T-helper 9 cell (primary cell): ENCODE measurements around the gene C3orf38.
A peak's percentile ranks its signal among the peaks of the same experiment; 100 is the strongest.
"Not testable (repeated sequence)": the region's sequence is repeated elsewhere in the genome, so short reads cannot be mapped to it uniquely, and the experiment has no call there.

Source experiments
- DNase-seq: peaks from one replicate; pipeline ENCODE4 v3.0.0-alpha.2; 2020

C3orf38 gene

DNA sequence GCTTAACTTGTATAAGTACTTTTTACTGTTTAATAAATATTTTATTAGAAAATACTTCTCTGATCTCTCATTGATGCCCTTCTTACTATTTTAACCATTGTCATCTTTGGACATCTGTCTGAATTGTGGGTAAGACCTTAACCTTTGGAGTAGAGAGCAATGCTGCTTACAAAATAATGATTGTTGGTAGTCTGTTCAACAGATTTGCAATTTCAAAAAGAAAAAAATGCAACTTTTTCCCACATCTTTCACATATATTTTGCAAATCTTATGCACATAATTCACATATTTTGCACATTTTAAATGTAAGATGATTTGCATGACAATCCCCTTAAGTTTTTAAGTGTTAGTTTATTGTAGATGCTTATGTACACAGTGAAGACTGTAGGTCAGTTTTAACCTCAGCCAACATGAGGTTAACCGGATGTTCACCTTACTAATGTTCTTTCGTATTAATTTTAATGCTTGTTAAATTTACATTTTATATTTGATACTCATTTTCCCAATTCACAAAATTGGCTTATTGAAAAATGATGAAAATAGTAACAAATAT, 16.7 kb downstream of the C3orf38 start:
- no peak for DNase-seq

- DNase-seq = no peak
Measured at GRCh38 chr3:88167173-88167572, 17.4 kb downstream of the C3orf38 start.

DNA sequence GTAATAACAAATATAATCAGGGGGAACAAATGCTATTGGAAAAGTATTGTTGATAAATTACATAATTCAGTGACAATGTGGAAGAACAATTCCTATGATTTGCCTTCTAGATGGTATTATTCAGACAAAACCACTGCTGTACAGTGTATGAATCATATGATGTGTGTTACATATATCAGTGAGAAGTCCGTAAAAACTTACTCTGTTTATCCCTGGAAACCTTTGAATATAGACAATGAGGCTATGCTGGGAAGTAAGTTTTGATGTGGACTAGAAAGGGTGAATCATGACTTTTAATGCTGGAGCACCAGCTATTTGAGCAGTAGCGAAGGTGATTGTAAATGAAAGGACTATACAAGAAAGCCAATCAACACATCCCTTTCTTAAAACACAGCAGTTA, 17.9 kb downstream of the C3orf38 start:
- DNase-seq = no peak

- DNase-seq = no peak
Measured at GRCh38 chr3:88168171-88168570, 18.4 kb downstream of the C3orf38 start.

- no peak for DNase-seq
Measured at GRCh38 chr3:88180398-88180999, 30.7 kb downstream of the C3orf38 start.

DNA sequence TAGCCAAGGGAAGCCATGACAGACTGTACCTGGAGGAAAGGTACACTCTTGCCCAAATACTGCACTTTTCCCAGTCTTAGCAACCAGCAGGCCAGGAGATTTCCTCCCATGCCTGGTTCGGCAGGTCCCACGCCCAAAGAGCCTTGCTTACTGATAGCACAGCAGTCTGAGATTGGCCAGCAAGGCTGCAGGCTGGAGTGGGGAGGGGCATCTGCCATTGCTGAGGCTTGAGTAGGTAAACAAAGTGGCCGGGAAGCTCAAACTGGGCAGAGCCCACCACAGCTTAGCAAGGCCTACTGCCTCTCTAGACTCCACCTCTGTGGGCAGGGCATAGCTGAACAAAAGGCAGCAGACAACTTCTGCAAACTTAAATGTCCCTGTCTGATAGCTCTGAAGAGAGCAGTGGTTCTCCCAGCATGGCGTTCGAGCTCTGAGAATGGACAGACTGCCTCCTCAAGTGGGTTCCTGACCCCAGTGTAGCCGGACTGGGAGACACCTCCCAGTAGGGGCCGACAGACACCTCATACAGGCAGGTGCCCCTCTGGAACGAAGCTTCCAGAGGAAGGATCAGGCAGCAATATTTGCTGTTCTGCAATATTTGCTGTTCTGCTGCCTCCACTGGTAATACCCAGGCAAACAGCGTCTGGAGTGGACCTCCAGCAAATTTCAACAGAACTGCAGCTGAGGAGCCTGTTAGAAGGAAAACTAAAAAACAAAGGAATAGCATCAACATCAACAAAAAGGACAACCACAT, 32.6 kb downstream of the C3orf38 start:
- DNase-seq = not testable (repeated sequence)

GRCh38 chr3:88188436-88188835, 38.7 kb downstream of the C3orf38 start:
- DNase-seq = no peak

- DNase-seq = no peak
Measured at GRCh38 chr3:88189361-88189810, 39.6 kb downstream of the C3orf38 start.

GRCh38 chr3:88191872-88192409, 42.2 kb downstream of the C3orf38 start:
- DNase-seq = no peak

- DNase-seq = no peak
Measured at GRCh38 chr3:88192631-88193030, 42.9 kb downstream of the C3orf38 start.

DNA sequence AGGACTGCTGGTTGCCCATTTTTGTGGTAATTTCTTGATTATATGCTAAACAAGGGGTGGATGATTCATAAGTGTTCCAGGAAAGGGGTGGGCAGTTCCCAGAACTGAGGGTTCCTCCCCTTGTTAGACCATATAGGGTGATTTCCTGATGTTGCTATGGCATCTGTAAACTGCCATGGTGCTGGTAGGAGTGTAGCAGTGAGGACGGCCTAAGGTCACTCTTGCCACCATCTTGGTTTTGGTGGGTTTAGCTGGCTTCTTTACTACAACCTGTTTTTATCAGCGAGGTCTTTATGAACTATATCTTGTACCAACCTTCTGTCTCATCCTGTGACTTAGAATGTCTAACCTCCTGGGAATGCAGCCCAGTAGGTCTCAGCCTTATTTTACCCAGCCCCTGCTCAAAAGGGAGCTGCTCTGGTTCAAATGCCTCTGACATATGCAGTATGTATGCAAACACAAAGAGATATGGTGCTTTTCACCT, 46.2 kb downstream of the C3orf38 start:
- no peak for DNase-seq

- no peak for DNase-seq
Measured at GRCh38 chr3:88198121-88198520, 48.4 kb downstream of the C3orf38 start.

DNA sequence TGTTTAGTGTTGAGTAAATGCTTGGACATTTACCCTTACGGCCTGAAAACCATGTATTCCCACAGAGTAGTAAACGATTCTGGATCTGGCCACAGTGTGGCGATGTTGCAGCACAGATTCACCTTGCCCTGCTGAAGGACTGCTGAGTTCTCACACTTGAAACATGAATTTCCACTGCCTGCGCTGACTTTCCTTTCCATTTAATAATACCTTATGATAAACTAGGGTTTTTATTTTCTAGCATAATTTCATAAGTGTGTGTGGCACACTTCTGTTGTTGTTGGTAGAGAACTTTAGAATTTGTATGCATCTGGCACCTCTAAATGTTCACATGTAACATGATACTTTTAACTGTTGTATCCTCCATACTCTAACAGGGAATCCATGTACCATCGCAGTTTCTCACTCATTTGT, 53.9 kb downstream of the C3orf38 start:
- peak; percentile 15 for DNase-seq
